HFF-Myc (cell line): ENCODE results near the gene SHROOM3.

Experiments
- DNase-seq: peaks from one replicate; pipeline ENCODE4 v3.0.0-alpha.2; 2011; ENCODE audit warnings: low read depth; ENCODE audit errors: extremely low read depth
- H3K4me3 ChIP-seq: replicated peaks from 2 replicates; pipeline ENCODE4 v1.5.1; 2011; ENCODE audit warnings: low read depth, mild to moderate bottlenecking, control low read depth, low read length
- CTCF ChIP-seq: IDR thresholded peaks from 2 replicates; pipeline ENCODE4 v1.5.1; 2012; ENCODE audit warnings: mild to moderate bottlenecking, low read depth, low read length, control low read depth; ENCODE audit errors: missing control alignments

SHROOM3 gene

DNA sequence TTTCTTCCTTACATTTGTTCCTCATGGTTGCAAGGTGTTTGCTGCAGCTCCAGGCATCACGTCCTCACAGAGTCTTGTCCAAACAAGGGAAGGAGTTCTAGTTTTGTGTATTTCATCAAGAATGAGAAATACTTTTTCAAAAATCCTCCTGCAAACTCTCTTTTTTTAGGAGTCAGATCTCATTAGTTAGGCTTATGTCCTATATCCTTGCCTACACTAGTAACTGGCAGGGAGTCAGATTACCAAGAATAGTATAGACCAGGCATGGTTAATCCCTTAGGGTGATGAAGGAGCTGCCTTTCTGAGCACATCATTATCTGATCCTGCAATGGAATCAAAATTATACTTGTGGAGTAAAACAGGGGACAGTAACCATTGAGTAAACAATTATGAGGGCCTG lies 160.4 kb downstream of the SHROOM3 start:
- DNase-seq = no peak
- no peak for TF ChIP-seq CTCF
- no peak overlapping the region for H3K4me3 ChIP-seq

GRCh38 chr4:76596713-76597112 lies 161.7 kb downstream of the SHROOM3 start:
- H3K4me3 ChIP-seq = no peak overlapping the region
- DNase-seq = no peak
- TF ChIP-seq CTCF = no peak

GRCh38 chr4:76597423-76597979 lies 162.5 kb downstream of the SHROOM3 start:
- no peak for DNase-seq
- H3K4me3 ChIP-seq = no peak overlapping the region
- no peak for TF ChIP-seq CTCF

DNA sequence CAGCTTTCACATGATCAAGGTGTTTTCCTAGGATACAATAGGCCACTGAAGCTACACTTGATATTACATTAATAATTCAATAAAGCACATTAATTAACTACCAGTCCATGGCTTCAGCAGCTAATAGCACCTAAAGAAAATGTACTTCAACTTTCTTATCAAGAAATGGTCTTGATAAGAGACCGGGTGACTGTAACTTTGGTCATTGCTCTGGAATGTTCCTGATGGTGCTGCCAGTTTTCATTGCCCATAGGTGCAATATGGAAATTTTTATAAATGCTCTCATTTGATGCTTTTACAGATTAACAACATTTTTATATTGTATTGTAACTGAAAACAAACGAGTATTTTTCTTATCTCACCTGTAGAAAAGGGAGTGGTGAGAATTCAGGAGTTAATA lies 165.4 kb downstream of the SHROOM3 start:
- TF ChIP-seq CTCF = no peak
- no peak for DNase-seq

GRCh38 chr4:76601791-76602190 lies 166.8 kb downstream of the SHROOM3 start:
- no peak for DNase-seq
- TF ChIP-seq CTCF = no peak
- H3K4me3 ChIP-seq = no peak overlapping the region

More for the DNA sequence above, 165.4 kb downstream of the SHROOM3 start:
- no peak overlapping the region for H3K4me3 ChIP-seq

- TF ChIP-seq CTCF = no peak
- peak; percentile 48 for DNase-seq
- no peak overlapping the region for H3K4me3 ChIP-seq
These were observed 170.1 kb downstream of the SHROOM3 start for GRCh38 chr4:76605099-76605563.

- H3K4me3 ChIP-seq = no peak overlapping the region
These were observed 171.7 kb downstream of the SHROOM3 start for GRCh38 chr4:76606645-76607265.

More at GRCh38 chr4:76606645-76607265, 171.7 kb downstream of the SHROOM3 start:
- DNase-seq = no peak
- no peak for TF ChIP-seq CTCF
